ENCODE data around the gene IARS1.

IARS1 gene

DNA sequence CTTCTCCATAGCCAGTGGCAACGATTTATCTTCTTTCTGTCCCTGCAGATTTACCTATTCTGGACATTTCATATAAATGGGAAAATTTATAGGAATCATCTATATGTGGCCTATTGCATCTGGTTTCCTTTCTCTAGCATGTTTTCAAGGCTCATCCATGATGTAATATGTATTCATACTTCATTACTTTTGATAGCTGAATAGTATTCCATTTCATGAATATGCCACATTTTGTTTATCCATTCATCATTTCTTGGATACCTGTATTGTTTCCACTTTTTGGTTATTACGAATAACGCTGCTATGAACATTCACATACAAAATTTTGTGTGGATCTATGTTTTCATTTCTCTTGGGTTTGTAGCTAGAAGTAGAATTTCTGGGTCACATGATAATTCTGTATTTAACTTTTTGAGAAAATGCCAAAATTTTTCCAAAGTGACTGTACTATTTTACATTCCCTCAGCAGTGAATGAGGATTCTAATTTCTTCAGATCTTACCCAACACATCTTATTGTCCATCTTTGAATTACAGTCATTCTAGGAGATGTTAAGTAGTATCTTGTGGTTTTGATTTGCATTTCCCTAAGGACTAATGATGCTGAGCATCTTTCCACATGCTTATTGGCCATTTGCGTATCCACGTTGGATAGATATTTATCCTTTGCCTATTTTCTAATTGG lies 3.6 kb downstream of the IARS1 start:
- FAIRE-seq (peak; percentile 53), DNase-seq (ENCODE audit: insufficient read length, low spot score) (no peak)
- no peak for TF ChIP-seq POLR2A (IDR thresholded peaks at IDR 0.05; ENCODE audit: low read depth, low read length)

DNA sequence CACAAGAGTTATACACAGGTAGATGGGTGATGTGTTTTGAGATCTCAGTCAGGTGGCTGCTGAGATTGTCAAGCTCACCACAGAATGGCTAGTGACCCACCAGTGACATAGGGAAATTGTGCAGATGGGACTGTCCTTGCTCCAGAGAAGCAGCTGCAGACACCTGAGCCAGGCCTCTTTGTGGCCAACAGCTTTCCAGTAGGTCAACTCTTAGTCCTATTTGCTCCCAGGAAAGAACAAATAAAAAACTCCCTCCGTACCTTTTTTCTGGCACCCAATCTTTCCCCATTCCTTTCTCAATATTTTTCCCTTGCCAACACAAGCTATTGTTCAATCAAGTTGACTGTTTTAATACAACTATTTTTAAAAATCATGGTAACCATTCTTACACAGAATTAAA lies 14.2 kb downstream of the IARS1 start:
- no peak for TF ChIP-seq POLR2A (IDR thresholded peaks at IDR 0.05; ENCODE audit: low read depth, low read length)
- DNase-seq (ENCODE audit: insufficient read length, low spot score) (no peak), FAIRE-seq (no peak)

DNA sequence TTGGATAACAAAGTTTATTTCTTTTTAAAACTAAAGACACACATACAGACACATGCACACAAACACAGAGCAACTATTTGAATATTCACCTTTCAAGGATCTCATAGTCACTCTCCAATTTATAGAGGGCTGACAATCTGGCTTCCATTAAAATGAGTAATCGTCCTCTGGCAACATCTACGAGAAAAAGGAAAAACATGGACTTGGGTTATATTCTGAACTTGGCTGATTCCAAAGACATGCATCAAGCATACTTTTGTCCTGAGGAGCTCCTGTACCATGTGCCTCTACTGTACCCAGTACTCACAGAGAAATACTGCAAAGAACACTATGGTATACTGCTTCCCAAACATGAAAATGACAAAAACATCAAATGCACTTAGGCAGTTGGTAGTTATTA lies 15.4 kb downstream of the IARS1 start:
- DNase-seq (ENCODE audit: insufficient read length, low spot score) (no peak), FAIRE-seq (peak; percentile 41)
- no peak for TF ChIP-seq POLR2A (IDR thresholded peaks at IDR 0.05; ENCODE audit: low read depth, low read length)

DNA sequence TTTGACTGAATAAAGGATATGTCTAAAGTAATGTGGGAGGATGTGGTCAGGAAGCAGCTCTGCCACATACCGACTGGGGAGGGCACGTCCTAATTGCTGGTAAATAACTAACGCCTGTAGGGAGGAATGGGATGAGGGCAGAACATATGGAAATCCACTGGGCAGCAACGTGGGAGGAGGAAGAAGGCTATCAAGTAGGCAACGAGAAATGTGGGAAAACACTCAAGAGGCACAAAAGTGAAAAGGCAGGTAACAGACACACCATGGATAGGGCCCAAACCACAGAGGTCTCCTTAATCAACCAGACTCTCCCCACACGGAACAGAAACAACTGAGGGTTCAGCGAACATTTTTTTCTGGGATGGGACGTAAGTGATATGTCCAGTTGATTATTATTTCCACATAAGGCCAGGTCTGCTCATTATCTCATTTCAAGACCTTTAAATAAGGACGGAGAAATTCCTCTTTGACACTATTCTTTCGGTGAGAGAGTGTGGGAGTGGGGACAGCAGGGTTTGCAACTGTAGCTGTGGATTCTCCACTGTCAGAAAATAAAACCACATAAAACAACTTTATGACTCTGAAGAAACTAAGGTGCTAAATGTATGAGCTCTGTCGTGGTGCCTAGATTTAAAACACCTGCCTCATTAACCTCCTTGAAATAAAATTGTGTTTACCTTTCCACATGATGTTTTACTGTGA lies 17.0 kb downstream of the IARS1 start:
- no peak for FAIRE-seq
- DNase-seq (ENCODE audit: insufficient read length, low spot score): no peak
- TF ChIP-seq POLR2A (IDR thresholded peaks at IDR 0.05; ENCODE audit: low read depth, low read length): no peak

DNA sequence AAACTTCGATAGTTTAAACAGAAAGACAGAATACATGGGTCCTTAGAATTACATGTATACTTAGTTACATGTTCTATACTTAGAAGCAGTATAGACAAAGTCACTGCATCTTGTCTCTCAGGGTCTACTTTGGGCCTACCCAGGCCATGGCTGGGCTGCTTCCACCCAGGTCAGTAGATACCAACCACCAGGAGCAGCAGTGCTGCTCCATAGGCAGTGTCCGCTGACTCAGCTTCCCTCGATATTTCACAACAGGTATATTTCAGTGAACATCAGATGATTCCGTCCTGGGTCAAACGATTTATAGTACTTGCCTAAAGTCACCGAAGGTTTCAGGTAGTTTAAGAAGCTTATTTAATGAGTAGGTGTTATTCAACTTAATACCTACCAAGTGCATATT lies 18.0 kb downstream of the IARS1 start:
- TF ChIP-seq POLR2A (IDR thresholded peaks at IDR 0.05; ENCODE audit: low read depth, low read length): no peak
- no peak for FAIRE-seq
- DNase-seq (ENCODE audit: insufficient read length, low spot score): no peak

DNA sequence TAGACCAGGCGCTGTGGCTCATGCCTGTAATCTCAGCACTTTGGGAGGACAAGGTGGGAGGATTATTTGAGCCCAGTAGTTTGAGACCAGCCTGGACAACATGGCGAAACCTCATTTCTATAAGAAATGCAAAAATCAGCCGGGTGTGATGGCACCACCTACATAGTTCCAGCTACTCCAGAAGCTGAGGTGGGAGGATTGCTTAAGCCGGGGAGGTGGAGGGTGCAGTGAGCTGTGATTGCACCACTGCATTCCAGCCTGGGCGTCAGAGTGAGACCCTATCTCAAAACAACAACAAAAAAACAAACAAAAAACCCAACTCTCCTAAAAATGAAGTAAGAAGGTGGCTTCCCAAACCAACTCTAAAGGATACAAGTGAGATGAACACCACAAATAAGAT lies 23.0 kb downstream of the IARS1 start:
- FAIRE-seq (no peak), DNase-seq (ENCODE audit: insufficient read length, low spot score) (no peak)
- no peak for TF ChIP-seq POLR2A (IDR thresholded peaks at IDR 0.05; ENCODE audit: low read depth, low read length)

DNA sequence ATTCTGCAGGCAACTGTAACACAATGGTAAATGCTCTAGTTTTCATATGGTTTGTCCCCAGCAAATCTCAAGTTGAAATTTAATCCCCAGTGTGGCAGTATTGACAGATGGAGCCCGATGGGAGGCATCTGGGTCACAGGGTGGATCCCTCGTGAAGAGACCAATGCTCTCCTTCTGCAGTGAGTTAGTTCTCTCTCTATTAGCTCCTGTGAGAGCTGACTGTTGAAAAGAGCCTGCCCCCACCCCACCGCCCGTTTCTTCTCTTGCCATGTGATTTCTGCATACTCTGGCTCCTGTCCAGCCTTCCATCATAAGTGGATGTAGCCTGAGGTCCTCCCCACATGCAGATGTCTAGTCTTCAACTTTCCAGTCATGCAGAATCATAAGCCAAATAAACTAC lies 27.0 kb downstream of the IARS1 start:
- FAIRE-seq (no peak), DNase-seq (ENCODE audit: insufficient read length, low spot score) (no peak)
- no peak for TF ChIP-seq POLR2A (IDR thresholded peaks at IDR 0.05; ENCODE audit: low read depth, low read length)

DNA sequence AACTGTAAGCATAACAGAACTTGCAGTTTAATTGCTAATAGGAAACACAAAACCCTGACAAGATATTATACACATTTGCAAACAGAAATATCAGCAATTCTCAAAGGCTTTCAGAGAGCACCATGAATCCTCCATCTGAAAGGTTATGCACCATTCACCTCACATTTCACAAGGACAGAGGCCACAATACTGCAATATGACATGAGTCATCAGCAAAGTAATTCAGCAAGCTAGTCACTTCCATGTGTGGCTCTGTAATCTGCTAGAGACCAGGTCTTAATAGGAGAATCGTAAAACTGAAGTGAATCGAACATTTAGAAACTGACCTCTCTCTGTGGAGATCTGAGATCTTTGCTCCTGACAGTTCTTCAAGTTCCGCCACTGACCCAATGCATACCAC lies 28.3 kb downstream of the IARS1 start:
- FAIRE-seq (peak; percentile 57), DNase-seq (ENCODE audit: insufficient read length, low spot score) (no peak)
- TF ChIP-seq POLR2A (IDR thresholded peaks at IDR 0.05; ENCODE audit: low read depth, low read length): no peak

DNA sequence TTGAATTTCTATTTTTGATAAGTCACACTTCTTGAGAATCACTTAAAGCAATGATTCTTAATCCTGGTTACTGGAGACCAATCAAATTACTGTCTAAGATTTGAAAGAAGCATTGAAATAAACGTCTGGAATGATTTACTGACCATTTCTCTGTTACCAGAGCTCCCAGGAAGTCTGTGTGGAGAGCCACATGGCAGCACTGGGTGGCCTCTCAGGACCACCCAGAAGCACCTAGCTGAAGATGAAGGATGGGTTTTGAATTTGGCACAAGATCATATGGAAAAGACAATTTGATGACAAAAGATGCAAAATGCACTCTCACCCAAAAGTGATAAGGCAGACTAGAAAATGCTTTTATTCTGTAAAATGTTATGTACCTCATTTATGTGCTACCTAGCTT lies 30.4 kb downstream of the IARS1 start:
- FAIRE-seq (no peak), DNase-seq (ENCODE audit: insufficient read length, low spot score) (no peak)
- TF ChIP-seq POLR2A (IDR thresholded peaks at IDR 0.05; ENCODE audit: low read depth, low read length): no peak

DNA sequence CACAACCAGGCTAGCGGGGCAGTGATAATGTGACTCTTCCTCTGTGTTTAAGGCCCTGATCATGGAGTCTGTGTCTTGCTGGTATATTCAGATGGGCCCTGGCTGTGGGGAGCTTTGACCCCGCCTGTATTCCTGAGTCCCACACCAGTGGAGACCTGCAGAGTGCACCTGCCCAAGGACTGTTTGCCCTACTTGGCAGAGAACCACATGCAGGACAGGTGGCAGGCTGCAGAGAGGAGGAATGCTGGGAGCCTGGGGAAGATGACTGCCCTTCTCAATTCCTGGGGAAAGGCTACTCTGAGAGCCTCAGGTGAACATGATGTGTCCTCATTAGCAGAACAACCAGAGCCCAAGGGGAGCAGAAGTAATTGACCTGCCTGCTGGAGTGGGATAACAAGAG lies 36.2 kb downstream of the IARS1 start:
- TF ChIP-seq POLR2A (IDR thresholded peaks at IDR 0.05; ENCODE audit: low read depth, low read length): no peak
- no peak for FAIRE-seq
- DNase-seq (ENCODE audit: insufficient read length, low spot score): no peak

DNA sequence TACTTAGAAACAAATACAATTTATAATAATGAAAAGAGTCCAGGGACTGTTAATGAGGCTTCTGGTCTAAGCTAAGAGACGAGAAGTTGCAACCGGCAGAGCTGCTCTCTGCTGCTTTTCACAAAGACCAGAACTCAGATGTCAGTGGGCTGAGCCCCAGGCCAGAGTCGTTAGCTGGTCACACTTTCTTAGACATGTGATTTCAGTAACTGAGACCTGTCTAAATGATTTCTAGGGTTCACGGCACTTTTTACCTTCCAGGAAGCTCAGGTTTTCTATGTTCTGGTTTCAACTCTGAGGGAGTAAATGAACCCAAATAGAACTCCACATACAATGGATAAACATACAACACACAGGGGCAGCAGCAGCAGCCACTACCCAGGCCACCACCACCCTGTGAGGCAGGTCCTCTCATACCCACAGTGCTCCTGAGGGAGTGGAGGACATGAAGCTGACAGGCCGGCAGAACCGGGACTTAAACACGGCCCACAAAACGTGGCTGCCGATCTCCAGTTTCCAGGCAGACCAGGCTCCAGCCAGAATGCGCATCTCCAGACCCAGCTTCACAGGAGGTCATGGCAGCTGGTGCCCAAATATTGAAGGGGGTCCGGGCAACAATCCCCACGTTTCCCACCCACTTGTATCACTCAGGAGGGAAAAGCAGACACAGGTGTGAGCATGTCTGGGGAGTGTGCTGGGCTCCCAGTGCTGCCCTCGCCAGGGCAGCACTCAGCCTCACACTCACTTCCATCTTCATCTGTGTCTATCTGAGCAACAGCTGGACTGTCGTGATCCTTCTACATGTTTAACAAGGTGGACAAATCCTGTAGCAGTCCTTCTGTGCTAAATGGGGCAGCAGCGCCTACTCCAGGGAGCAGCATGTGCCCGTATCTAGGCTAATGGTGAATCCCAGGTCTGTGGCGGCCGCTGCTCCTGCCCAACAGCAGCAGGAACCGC lies 38.8 kb downstream of the IARS1 start:
- no peak for DNase-seq (ENCODE audit: insufficient read length, low spot score)

DNA sequence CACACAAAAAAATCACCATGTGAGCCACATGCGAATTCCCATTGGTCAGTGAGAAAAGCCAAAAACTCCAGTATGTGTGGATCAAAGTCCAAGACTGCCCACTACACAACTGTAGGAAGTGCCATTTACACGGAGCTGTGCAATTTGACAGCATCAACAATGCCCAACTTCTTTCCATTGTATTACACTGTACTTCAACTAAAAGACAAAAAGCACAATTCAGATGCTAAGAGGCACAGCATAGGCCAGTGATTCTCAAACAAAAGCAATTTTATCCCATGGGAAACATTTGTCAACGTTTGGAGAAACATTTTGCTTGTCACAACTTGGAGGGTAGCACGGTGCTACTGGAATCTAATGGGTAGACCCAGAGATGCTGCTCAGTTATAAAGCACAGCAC lies 39.8 kb downstream of the IARS1 start:
- no peak for FAIRE-seq
- DNase-seq (ENCODE audit: insufficient read length, low spot score): no peak
- no peak for TF ChIP-seq POLR2A (IDR thresholded peaks at IDR 0.05; ENCODE audit: low read depth, low read length)

More for the DNA sequence above, 38.8 kb downstream of the IARS1 start:
- TF ChIP-seq POLR2A (IDR thresholded peaks at IDR 0.05; ENCODE audit: low read depth, low read length): no peak
- FAIRE-seq: no peak

DNA sequence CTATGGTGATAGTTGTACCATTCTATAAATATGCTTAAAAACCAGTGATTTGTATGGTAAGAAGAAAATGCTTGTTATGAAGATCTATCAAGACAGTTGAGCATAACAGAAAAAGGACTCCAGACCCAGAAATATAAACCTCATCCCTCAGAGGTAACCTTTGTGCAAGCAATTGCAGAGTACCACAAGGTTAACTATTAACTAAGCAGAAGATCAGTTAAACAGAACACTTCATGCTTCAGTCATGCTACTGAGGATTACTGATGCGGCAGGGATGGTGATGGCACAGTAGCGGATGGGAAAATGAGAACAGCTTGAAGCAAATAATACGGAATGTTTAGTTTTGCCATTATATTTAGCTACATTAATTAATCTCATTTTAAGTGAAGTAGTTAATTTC lies 45.5 kb downstream of the IARS1 start:
- FAIRE-seq (no peak), DNase-seq (ENCODE audit: insufficient read length, low spot score) (no peak)
- TF ChIP-seq POLR2A (IDR thresholded peaks at IDR 0.05; ENCODE audit: low read depth, low read length): no peak

DNA sequence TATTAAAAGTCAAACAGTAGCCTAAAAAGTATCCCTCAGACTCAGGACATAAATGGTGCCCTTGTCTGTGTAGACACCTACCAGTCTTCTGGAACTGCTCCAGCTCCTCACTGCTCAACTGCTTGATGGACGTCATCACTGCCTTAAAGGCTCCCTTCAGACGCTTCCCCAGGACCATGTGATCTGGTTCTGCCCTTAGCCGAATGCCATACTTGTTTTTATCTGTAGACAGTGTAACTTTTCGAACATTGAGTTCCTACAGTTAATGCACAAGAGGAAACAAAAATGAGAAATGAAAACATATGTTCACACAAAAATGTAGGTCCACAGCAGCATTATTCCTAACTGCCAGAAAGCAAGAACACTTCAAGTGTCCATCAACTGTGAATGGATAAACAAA lies 46.2 kb downstream of the IARS1 start:
- DNase-seq (ENCODE audit: insufficient read length, low spot score) (no peak), FAIRE-seq (no peak)
- TF ChIP-seq POLR2A (IDR thresholded peaks at IDR 0.05; ENCODE audit: low read depth, low read length): no peak

All from H54 (cell line).